H9 (cell line): Measurements from ENCODE around the gene CCDC122. TPM values are rescaled to one million over a fixed set of nuclear protein-coding genes. Genes with fewer than 3 reads are reported as not detected.

ENCODE experiments used
- DNase-seq: peaks from one replicate; pipeline ENCODE4 v3.0.0-alpha.2; 2017
- H2AFZ ChIP-seq: one replicate; pipeline ENCODE4 v1.6.1; 2013; ENCODE audit warnings: mild to moderate bottlenecking, low read length, control low read depth, moderate library complexity
- H2AK5ac ChIP-seq: 2 replicates; pipeline ENCODE4 v1.6.1; 2013; ENCODE audit warnings: low read length, control low read depth, mixed read lengths; ENCODE audit not compliant: insufficient read length
- H2BK120ac ChIP-seq: one replicate; pipeline ENCODE4 v1.6.1; 2013; ENCODE audit warnings: low read depth, mild to moderate bottlenecking, low read length, control low read depth, inconsistent platforms; ENCODE audit not compliant: poor library complexity, severe bottlenecking
- H2BK12ac ChIP-seq: 2 replicates; pipeline ENCODE4 v1.6.1; 2013; ENCODE audit warnings: low read length, control low read depth, mixed read lengths, low read depth; ENCODE audit not compliant: insufficient read length
- H2BK15ac ChIP-seq: 2 replicates; pipeline ENCODE4 v1.6.1; 2013; ENCODE audit warnings: low read depth, low read length, control low read depth
- H2BK20ac ChIP-seq: one replicate; pipeline ENCODE4 v1.6.1; 2013; ENCODE audit warnings: low read depth, mild to moderate bottlenecking, low read length, control low read depth, inconsistent platforms; ENCODE audit not compliant: poor library complexity, severe bottlenecking
- H2BK5ac ChIP-seq: 2 replicates; pipeline ENCODE4 v1.6.1; 2013; ENCODE audit warnings: low read length, control low read depth, mixed read lengths; ENCODE audit not compliant: insufficient read length
- H3K14ac ChIP-seq: 2 replicates; pipeline ENCODE4 v1.6.1; 2013; ENCODE audit warnings: low read length, control low read depth; ENCODE audit not compliant: insufficient read depth
- H3K18ac ChIP-seq: 2 replicates; pipeline ENCODE4 v1.6.1; 2013; ENCODE audit warnings: low read depth, mild to moderate bottlenecking, mixed read lengths, low read length, control low read depth; ENCODE audit not compliant: insufficient read length
- H3K23ac ChIP-seq: 2 replicates; pipeline ENCODE4 v1.6.1; 2013; ENCODE audit warnings: low read length, control low read depth, mixed read lengths, low read depth; ENCODE audit not compliant: insufficient read length
- H3K23me2 ChIP-seq: 2 replicates; pipeline ENCODE4 v1.6.1; 2013; ENCODE audit warnings: low read depth, mild to moderate bottlenecking, mixed read lengths, low read length, control low read depth; ENCODE audit not compliant: insufficient read length, poor library complexity, severe bottlenecking
- H3K27ac ChIP-seq: 2 replicates; pipeline ENCODE4 v1.5.1; 2013; ENCODE audit warnings: low read length, control low read depth, mixed read lengths, low read depth; ENCODE audit not compliant: insufficient read length
- H3K27me3 ChIP-seq: 2 replicates; pipeline ENCODE4 v1.6.1; 2013; ENCODE audit warnings: low read length, control low read depth, inconsistent platforms; ENCODE audit not compliant: insufficient read depth
- H3K4ac ChIP-seq: 2 replicates; pipeline ENCODE4 v1.6.1; 2013; ENCODE audit warnings: low read depth, mild to moderate bottlenecking, control low read depth, inconsistent platforms, low read length, moderate library complexity
- H3K4me1 ChIP-seq: 2 replicates; pipeline ENCODE4 v1.6.1; 2013; ENCODE audit warnings: low read length, control low read depth, inconsistent platforms; ENCODE audit not compliant: insufficient read depth
- H3K4me2 ChIP-seq: 2 replicates; pipeline ENCODE4 v1.6.1; 2013; ENCODE audit warnings: low read length, control low read depth, mixed read lengths; ENCODE audit not compliant: insufficient read length, insufficient read depth
- H3K56ac ChIP-seq: 2 replicates; pipeline ENCODE4 v1.6.1; 2013; ENCODE audit warnings: low read depth, mild to moderate bottlenecking, mixed read lengths, low read length, control low read depth; ENCODE audit not compliant: insufficient read length
- H3K79me1 ChIP-seq: 2 replicates; pipeline ENCODE4 v1.6.1; 2013; ENCODE audit warnings: low read depth, mild to moderate bottlenecking, moderate library complexity, low read length, control low read depth, inconsistent platforms; ENCODE audit not compliant: insufficient read depth, poor library complexity, severe bottlenecking
- H3K79me2 ChIP-seq: 2 replicates; pipeline ENCODE4 v1.6.1; 2013; ENCODE audit warnings: low read length, control low read depth, inconsistent platforms; ENCODE audit not compliant: insufficient read depth
- H3K9ac ChIP-seq: 2 replicates; pipeline ENCODE4 v1.6.1; 2013; ENCODE audit warnings: low read length, control low read depth, mixed read lengths; ENCODE audit not compliant: insufficient read length; ENCODE audit errors: extremely low read depth
- H3K9me3 ChIP-seq: one replicate; pipeline ENCODE4 v1.6.1; 2013; ENCODE audit warnings: low read depth, low read length, inconsistent platforms; ENCODE audit not compliant: control insufficient read depth
- H3T11ph ChIP-seq: one replicate; pipeline ENCODE4 v1.6.1; 2013; ENCODE audit warnings: mild to moderate bottlenecking, low read length, control low read depth, inconsistent platforms
- H4K20me1 ChIP-seq: one replicate; pipeline ENCODE4 v1.6.1; 2013; ENCODE audit not compliant: control insufficient read depth, insufficient read length, insufficient read depth
- H4K5ac ChIP-seq: 2 replicates; pipeline ENCODE4 v1.6.1; 2013; ENCODE audit warnings: low read depth, mild to moderate bottlenecking, mixed read lengths, low read length, control low read depth; ENCODE audit not compliant: insufficient read length
- H4K8ac ChIP-seq: replicated peaks from 2 replicates; pipeline ENCODE4 v1.6.1; 2013; ENCODE audit warnings: low read length, control low read depth, mixed read lengths, low read depth; ENCODE audit not compliant: insufficient read length
- H4K91ac ChIP-seq: 2 replicates; pipeline ENCODE4 v1.6.1; 2013; ENCODE audit warnings: low read depth, mild to moderate bottlenecking, moderate library complexity, mixed read lengths, low read length, control low read depth; ENCODE audit not compliant: insufficient read length
- H3K27ac Mint-ChIP-seq, 3 experiments: 2 replicates in 2 of 3; 3 replicates in 1 of 3; pipeline ENCODE4 v1.8.0; 2020 to 2021; ENCODE audit warnings: mixed read lengths in 3 of 3, mild to moderate bottlenecking in 1 of 3, moderate library complexity in 1 of 3
- H3K27me3 Mint-ChIP-seq: 2 replicates; pipeline ENCODE4 v1.8.0; 2021; ENCODE audit warnings: low read depth, mild to moderate bottlenecking, moderate library complexity, mixed read lengths
- H3K36me3 Mint-ChIP-seq, 3 experiments: 2 replicates in 2 of 3; 3 replicates in 1 of 3; pipeline ENCODE4 v1.8.0; 2020 to 2021; ENCODE audit warnings: low read depth in 3 of 3, mixed read lengths in 3 of 3; ENCODE audit not compliant: insufficient read depth in 1 of 3
- H3K4me1 Mint-ChIP-seq, 2 experiments: 2 replicates each; pipeline ENCODE4 v1.8.0; 2020; ENCODE audit warnings: mixed read lengths in 2 of 2
- H3K4me3 Mint-ChIP-seq, 2 experiments: 2 replicates in 1 of 2; 3 replicates in 1 of 2; pipeline ENCODE4 v1.8.0; 2020 to 2021; ENCODE audit warnings: mild to moderate bottlenecking in 2 of 2, mixed read lengths in 2 of 2, moderate library complexity in 1 of 2
- H3K9me3 Mint-ChIP-seq, 2 experiments: 2 replicates in 1 of 2; 3 replicates in 1 of 2; pipeline ENCODE4 v1.8.0; 2020; ENCODE audit warnings: mild to moderate bottlenecking in 2 of 2, mixed read lengths in 2 of 2, moderate library complexity in 1 of 2
- WGBS: extraction: QIAGEN DNeasy Blood & Tissue Kit; methylation state at CpG from one replicate; pipeline ENCODE4 v1.1.7; 2013; ENCODE audit warnings: missing lambda C conversion rate, low lambda C conversion rate, mixed read lengths; ENCODE audit not compliant: insufficient read length; ENCODE audit errors: extremely low coverage; 5-methylcytosine and 5-hydroxymethylcytosine counted together
- total RNA-seq: library from RNA; stranded (reverse); gene quantifications from 2 replicates; pipeline ENCODE4 v1.2.1, GENCODE V29; 2021
- TF ChIP-seq, protein P1 (sequence below): fragments of 200-600 bp; sonication (generic); conservative IDR thresholded peaks from 3 replicates; pipeline ENCODE4 v1.8.0; 2021; ENCODE audit warnings: antibody characterized with exemption, mild to moderate bottlenecking

Gene CCDC122
- total RNA-seq, 1 experiment from 2014 or later, result 5.6 TPM

GRCh38 chr13:43786766-43787517, 92.6 kb downstream of the CCDC122 start, which contains the start of gene ENOX1:
Gene ENOX1 (minus strand): TSS chr13:43786972.
- peaks cover 15% of the 10 kb centered on the region for H3K23me2 ChIP-seq
- no peak within 1 kb of the TSS for H2AK5ac ChIP-seq
- H3K36me3 Mint-ChIP-seq, result no peaks in the 10 kb centered on the region
- H3K9me3 Mint-ChIP-seq, result no peaks in the 10 kb centered on the region
- H3K18ac ChIP-seq, result no peak within 1 kb of the TSS
- peaks cover 17% of the 10 kb centered on the region in 2 experiments for H3K4me1 Mint-ChIP-seq
- DNase-seq, result peak; percentile 65
- no peak within 1 kb of the TSS; a peak in 1 of 7 replicates for H3K27ac Mint-ChIP-seq
- TF ChIP-seq, protein P1, sequence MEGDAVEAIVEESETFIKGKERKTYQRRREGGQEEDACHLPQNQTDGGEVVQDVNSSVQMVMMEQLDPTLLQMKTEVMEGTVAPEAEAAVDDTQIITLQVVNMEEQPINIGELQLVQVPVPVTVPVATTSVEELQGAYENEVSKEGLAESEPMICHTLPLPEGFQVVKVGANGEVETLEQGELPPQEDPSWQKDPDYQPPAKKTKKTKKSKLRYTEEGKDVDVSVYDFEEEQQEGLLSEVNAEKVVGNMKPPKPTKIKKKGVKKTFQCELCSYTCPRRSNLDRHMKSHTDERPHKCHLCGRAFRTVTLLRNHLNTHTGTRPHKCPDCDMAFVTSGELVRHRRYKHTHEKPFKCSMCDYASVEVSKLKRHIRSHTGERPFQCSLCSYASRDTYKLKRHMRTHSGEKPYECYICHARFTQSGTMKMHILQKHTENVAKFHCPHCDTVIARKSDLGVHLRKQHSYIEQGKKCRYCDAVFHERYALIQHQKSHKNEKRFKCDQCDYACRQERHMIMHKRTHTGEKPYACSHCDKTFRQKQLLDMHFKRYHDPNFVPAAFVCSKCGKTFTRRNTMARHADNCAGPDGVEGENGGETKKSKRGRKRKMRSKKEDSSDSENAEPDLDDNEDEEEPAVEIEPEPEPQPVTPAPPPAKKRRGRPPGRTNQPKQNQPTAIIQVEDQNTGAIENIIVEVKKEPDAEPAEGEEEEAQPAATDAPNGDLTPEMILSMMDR, result peak; percentile 27; the same call in 2 of the 3 replicates
- no peak within 1 kb of the TSS for H3K4ac ChIP-seq
- no peak within 1 kb of the TSS for H2BK20ac ChIP-seq
- no peak within 1 kb of the TSS for H3T11ph ChIP-seq
- H3K9me3 ChIP-seq, result no peaks in the 10 kb centered on the region
- peaks cover 6% of the 10 kb centered on the region; the same call in 1 of the 2 replicates for H3K27me3 ChIP-seq
- H2BK12ac ChIP-seq, result no peak within 1 kb of the TSS
- H3K56ac ChIP-seq, result no peak within 1 kb of the TSS
- no peak within 1 kb of the TSS for H4K91ac ChIP-seq
- H3K4me1 ChIP-seq, result no peaks in the 10 kb centered on the region; the same call in 1 of the 2 replicates
- no peak within 1 kb of the TSS for H2BK120ac ChIP-seq
- no peak within 1 kb of the TSS for H4K8ac ChIP-seq
- H3K27me3 Mint-ChIP-seq, result peaks cover 72% of the 10 kb centered on the region
- H3K4me2 ChIP-seq, result peak within 1 kb of the TSS; percentile 69
- no peak within 1 kb of the TSS for H2BK5ac ChIP-seq
- H3K4me3 Mint-ChIP-seq, result peak within 1 kb of the TSS; percentile 75 to 92
- no peak within 1 kb of the TSS for H2BK15ac ChIP-seq
- H2AFZ ChIP-seq, result no peak within 1 kb of the TSS
- no peak within 1 kb of the TSS for H3K23ac ChIP-seq
- no peak within 1 kb of the TSS for H4K5ac ChIP-seq
- no CpG with 5 or more reads among the region's 93 CpGs for WGBS
- H3K79me2 ChIP-seq, result no peaks in the 10 kb centered on the region
- H3K27ac ChIP-seq, result no peak within 1 kb of the TSS
- no peaks in the 10 kb centered on the region for H4K20me1 ChIP-seq
- no peak within 1 kb of the TSS for H3K9ac ChIP-seq
- no peaks in the 10 kb centered on the region for H3K79me1 ChIP-seq
- H3K14ac ChIP-seq, result 0 out of 2 replicates have a peak within 1 kb of the TSS, but pooled peaks have one; percentile 21
